Breast epithelium (tissue), 4 donors: ENCODE data around the gene ADCY7. TPM values are rescaled to one million over a fixed set of nuclear protein-coding genes. Genes with fewer than 3 reads are reported as not detected.

ENCODE experiments used
- DNase-seq, 2 donors: peaks; one replicate each; pipeline ENCODE4 v3.0.0-alpha.2; 2019; ENCODE audit warnings: low spot score in 2 of 2
- H3K27ac ChIP-seq, 2 donors: fragments of 200-600 bp; sonication (generic) in 1 of 2; one replicate each; pipeline ENCODE4 v1.5.1; 2016 to 2019; ENCODE audit warnings: mild to moderate bottlenecking in 1 of 2
- H3K27me3 ChIP-seq, 2 donors: fragments of 200-600 bp; sonication (generic) in 1 of 2; one replicate each; pipeline versions ENCODE4 v1.5.1 to v1.6.0; 2017 to 2019; ENCODE audit warnings: control low read depth in 1 of 2, mild to moderate bottlenecking in 1 of 2
- H3K36me3 ChIP-seq: fragments of 200-600 bp; one replicate; pipeline ENCODE4 v1.5.1; 2019
- H3K4me1 ChIP-seq, 2 donors: fragments of 200-600 bp; sonication (generic); one replicate each; pipeline ENCODE4 v1.5.1; 2016 to 2019; ENCODE audit warnings: control low read depth in 1 of 2
- H3K4me3 ChIP-seq, 3 donors: fragments of 200-600 bp; sonication (generic); 1 replicate in 2 of 3; 2 replicates in 1 of 3; pipeline ENCODE4 v1.5.1; 2016 to 2019; ENCODE audit warnings: mild to moderate bottlenecking in 3 of 3, moderate library complexity in 2 of 3
- H3K9me3 ChIP-seq, 2 donors: fragments of 200-600 bp; sonication (generic) in 1 of 2; one replicate each; pipeline ENCODE4 v1.5.1; 2016 to 2019; ENCODE audit warnings: control low read depth in 1 of 2
- CTCF ChIP-seq, 3 donors: fragments of 450-650 bp; IDR thresholded peaks; one replicate each; pipeline ENCODE4 v1.5.1; 2016 to 2017; ENCODE audit warnings: antibody characterized with exemption in 3 of 3, mild to moderate bottlenecking in 3 of 3, moderate library complexity in 3 of 3
- POLR2A ChIP-seq: fragments of 450-650 bp; IDR thresholded peaks from one replicate; pipeline ENCODE4 v1.6.1; 2016; ENCODE audit warnings: antibody characterized with exemption, mild to moderate bottlenecking, moderate library complexity
- POLR2AphosphoS5 ChIP-seq, 3 donors: sonication (generic); formaldehyde crosslinking; IDR thresholded peaks; one replicate each; pipeline ENCODE4 v1.6.1; 2017; ENCODE audit warnings: antibody characterized with exemption in 3 of 3
- intact Hi-C: fragments of 100-400 bp; cut with DNase I; formaldehyde crosslinking; loops from one replicate; pipeline ENCODE4 v1.15.1; 2023; ENCODE audit warnings: low total_unique reads
- total RNA-seq, 3 donors: library from RNA; depleted of rRNA; stranded (reverse); fragments of >200 nt; gene quantifications; one replicate each; pipeline ENCODE4 v1.1.0, GENCODE V29; 2016

ADCY7 gene
- total RNA-seq, 3 donors from 2014 or later, result 6.2 to 30.7 (median 10.2) TPM

GRCh38 chr16:50289950-50290764 is 23.8 kb downstream of the ADCY7 start:
- Histone ChIP-seq H3K9me3 (no peaks in the 10 kb centered on the region), H3K27ac (no peak overlapping the region), H3K27me3 (no peaks in the 10 kb centered on the region), H3K4me1 (no peaks in the 10 kb centered on the region), H3K36me3 (no peaks in the 10 kb centered on the region), H3K4me3 (no peak overlapping the region)
- DNase-seq, result no peak
- intact Hi-C loops, result no loop called here
- no peak for TF ChIP-seq POLR2AphosphoS5 (IDR thresholded peaks at IDR 0.05)
- TF ChIP-seq POLR2A, result no peak

- DNase-seq, result no peak
- TF ChIP-seq POLR2AphosphoS5 (IDR thresholded peaks at IDR 0.05), result no peak
- no peak for TF ChIP-seq POLR2A
- no peak for TF ChIP-seq CTCF (IDR thresholded peaks at IDR 0.05)
- H3K27ac ChIP-seq, result no peak overlapping the region
- H3K27me3 ChIP-seq, result no peaks in the 10 kb centered on the region
- no peak overlapping the region for H3K4me3 ChIP-seq
- H3K4me1 ChIP-seq, result no peaks in the 10 kb centered on the region
- H3K9me3 ChIP-seq, result no peaks in the 10 kb centered on the region
- no peaks in the 10 kb centered on the region for H3K36me3 ChIP-seq
- intact Hi-C loops, result no loop called here
Observed at GRCh38 chr16:50290856-50291255, 24.5 kb downstream of the ADCY7 start.

DNA sequence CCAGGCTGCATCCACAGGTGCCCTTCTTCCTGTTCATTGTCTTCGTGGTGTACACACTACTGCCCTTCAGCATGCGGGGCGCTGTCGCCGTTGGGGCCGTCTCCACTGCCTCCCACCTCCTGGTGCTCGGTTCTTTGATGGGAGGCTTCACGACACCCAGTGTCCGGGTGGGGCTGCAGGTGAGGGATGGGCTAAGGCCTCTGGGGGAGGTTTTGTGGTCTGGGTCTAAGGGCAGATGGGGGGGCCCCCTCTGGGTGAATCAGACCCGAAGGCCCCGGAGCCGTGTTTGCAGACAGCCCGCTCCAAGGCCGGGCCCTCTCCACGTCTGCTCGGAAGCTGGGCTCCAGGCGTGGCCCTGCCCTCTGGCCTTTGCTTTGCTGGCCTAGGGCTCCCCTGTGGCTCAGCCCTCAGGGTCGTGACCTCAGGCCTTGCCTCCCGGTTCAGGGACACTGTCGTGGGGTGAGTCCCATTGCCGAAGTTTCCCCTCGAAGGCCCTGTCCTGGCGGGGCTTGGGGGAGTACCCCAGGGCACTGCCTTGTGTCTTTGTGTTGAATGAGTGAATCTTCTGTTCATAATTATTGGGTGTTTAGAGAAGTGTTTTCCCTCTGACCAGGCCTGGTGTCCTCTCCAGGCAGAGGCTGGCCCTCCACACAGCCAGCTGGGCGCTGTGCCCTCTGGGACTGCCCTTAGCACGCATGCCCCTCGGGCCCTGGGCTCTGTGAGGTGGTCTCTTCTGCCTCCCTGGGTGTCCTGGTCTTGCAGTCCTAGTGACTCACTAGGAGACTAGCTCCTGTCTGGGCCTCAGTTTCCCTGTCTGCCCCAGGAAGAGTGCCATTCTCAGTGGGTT is 25.6 kb downstream of the ADCY7 start:
- no peak for TF ChIP-seq CTCF (IDR thresholded peaks at IDR 0.05)
- no peak for TF ChIP-seq POLR2A
- no peak for TF ChIP-seq POLR2AphosphoS5 (IDR thresholded peaks at IDR 0.05)
- no peak for DNase-seq
- no peaks in the 10 kb centered on the region for H3K9me3 ChIP-seq
- H3K36me3 ChIP-seq, result no peaks in the 10 kb centered on the region
- no peaks in the 10 kb centered on the region for H3K27me3 ChIP-seq
- H3K27ac ChIP-seq, result no peak overlapping the region
- no peaks in the 10 kb centered on the region for H3K4me1 ChIP-seq
- H3K4me3 ChIP-seq, result no peak overlapping the region
- intact Hi-C loops, result no loop called here

GRCh38 chr16:50292566-50292948 is 26.2 kb downstream of the ADCY7 start:
- no peaks in the 10 kb centered on the region for H3K4me1 ChIP-seq
- intact Hi-C loops, result no loop called here
- no peaks in the 10 kb centered on the region for H3K9me3 ChIP-seq
- no peak for DNase-seq
- TF ChIP-seq POLR2AphosphoS5 (IDR thresholded peaks at IDR 0.05) (no peak), POLR2A (no peak), CTCF (IDR thresholded peaks at IDR 0.05) (no peak)
- H3K27me3 ChIP-seq, result no peaks in the 10 kb centered on the region
- no peak overlapping the region for H3K4me3 ChIP-seq
- H3K36me3 ChIP-seq, result no peaks in the 10 kb centered on the region
- H3K27ac ChIP-seq, result no peak overlapping the region

- Histone ChIP-seq H3K9me3 (no peaks in the 10 kb centered on the region), H3K4me1 (no peaks in the 10 kb centered on the region), H3K27me3 (no peaks in the 10 kb centered on the region), H3K27ac (no peak overlapping the region), H3K36me3 (no peaks in the 10 kb centered on the region), H3K4me3 (no peak overlapping the region)
- no peak for DNase-seq
- intact Hi-C loops, result no loop called here
- no peak for TF ChIP-seq CTCF (IDR thresholded peaks at IDR 0.05)
- TF ChIP-seq POLR2A, result no peak
- no peak for TF ChIP-seq POLR2AphosphoS5 (IDR thresholded peaks at IDR 0.05)
Observed at GRCh38 chr16:50293041-50293783, 26.9 kb downstream of the ADCY7 start.
